GM21367 (cell line): ENCODE data around the gene SAFB.

ENCODE experiments used
- ATAC-seq: cut with Tn5 transposase; IDR thresholded peaks from one replicate; pipeline ENCODE4 v1.9.1; 2021; ENCODE audit not compliant: unreplicated experiment

SAFB gene

DNA sequence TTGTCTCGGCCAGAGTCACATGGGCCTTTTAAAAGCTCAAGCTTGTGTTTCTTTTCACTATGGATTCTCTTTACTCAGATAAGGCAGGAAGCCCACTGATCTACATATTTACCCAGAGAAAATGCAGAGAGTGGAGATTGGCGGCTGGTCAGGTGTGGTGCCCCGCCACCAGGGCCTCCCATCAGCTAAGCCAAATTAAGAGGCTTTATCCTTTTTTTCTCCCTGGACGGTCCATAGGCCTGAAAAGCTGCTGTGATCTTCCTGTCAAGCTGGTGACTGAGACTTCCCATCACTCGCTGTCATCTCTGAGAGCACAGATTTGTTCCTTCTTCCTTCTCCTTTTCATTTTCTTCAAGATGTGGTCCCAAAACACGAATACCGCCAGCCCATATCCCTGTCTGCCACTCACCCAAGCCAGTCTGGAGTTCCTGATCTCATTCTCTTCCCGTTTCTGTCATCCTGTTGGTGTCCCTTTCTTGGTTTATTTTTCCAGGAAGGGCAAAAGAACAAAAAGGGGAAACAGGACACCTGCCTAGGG lies 1.9 kb downstream of the SAFB start:
- ATAC-seq = no peak

DNA sequence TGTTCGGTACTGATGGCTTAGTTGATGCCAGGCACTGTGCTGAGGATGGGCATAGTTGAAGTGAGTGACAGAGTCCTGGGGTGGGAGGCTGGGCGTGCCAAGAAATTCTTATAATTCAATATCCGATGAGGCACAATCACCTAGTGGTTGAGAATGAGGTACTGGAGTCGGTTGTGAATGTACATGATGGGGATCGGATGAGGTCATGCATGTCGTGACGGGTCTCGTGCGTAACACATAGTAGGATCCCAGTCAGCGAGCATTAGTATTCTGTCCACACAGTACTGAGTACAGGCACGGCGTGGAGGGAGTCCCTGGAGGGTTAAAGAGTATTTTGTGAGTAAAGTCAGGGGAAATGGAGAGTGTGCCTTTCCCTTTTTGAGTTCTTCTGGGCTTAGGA lies 2.8 kb downstream of the SAFB start:
- no peak for ATAC-seq

DNA sequence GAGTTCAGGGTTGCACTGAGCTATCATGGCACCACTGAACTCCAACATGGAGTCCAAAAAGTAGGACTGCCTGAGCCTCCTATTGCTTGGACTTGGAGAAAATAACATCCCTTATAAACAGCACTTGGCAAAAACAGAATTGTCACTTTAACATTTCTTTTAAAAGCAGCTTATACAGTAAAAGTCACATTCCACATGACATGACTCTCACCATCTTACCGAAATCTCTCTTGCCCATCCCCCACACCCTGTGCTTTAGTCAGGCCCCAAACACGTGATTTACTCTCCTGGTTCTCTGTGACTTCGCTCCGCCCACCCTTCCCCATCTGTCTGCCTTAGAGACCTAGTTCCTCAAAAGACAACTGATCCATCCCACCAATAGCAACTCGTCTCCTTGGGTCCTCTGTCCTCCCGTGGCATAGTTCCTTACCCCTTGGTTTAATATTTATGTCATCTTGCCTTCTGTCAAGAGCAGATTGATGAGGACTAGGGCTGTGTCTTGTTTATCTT lies 4.6 kb downstream of the SAFB start:
- no peak for ATAC-seq

DNA sequence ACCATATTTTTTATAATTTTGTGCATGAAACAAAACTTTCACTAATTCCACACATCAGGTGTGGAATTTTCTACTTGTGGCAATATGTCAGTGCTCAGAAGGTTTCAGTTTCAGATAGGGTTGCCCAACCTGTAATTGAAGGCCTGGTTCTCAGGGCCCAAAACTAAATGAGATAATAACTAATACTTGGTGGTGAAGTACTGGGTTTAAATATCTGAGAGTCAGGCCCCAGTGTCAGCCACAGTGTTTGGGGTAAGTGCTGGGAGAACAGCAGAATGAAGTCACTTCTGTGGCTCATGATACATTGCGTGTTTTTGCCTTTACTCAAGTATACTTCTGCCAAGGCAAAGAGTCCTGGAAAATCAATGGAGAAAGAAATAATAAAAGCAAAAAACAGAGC lies 5.6 kb downstream of the SAFB start:
- ATAC-seq = no peak

DNA sequence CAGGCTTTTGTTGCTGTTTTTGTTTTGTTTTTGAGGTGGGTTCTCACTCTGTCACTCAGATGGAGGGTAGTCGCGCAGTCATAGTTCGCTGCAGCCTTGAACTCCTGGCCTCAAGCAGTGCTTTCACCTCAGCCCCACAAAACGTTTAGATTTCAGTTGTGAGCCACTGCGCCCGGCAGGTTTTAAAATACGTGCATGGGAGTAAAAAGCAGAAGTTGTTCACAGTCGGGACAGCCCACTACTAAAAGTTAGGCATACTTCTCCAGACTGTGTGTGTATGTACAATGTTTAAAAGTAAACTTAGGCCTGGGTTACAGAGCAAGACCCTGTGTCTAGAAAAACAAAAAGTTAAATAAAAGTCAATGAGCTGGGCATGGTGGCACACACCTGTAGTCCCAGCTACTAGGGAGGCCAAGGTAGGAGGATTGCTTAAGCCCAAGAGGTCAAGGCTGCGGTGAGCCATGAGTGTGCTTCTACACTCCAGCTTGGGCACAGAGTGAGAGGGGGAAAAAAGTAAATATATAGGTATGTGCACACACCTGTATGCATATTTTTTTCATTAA lies 6.1 kb downstream of the SAFB start:
- ATAC-seq = no peak

DNA sequence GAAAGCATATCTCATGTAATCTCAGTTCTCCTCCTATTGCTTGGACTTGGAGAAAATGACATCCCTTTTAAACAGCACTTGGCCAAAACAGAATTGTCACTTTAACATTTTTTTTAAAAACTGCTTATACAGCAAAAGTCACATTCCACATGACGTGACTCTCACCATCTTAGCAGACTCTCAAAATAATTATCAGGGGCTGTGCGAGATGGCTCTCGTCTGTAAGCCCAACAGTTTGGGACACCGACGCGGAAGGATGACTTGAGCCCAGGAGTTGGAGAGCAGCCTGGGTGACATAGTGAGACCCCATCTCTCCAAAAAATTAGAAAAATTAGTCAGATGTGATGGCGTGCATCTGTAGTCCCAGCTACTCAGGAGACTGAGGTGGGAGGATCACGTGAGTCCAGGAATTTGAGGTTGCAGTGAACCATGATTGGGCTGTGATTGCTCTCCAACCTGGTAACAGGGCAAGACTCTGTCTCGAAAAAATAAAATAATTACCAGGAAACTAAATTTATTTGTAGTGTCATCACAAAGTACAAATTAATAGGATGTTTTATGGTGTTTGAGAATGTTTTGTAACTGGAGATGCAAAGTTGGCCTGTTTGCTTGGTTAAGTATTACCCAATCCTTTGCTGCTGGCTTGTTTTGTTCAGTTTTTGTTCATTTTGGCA lies 8.8 kb downstream of the SAFB start:
- ATAC-seq = no peak

DNA sequence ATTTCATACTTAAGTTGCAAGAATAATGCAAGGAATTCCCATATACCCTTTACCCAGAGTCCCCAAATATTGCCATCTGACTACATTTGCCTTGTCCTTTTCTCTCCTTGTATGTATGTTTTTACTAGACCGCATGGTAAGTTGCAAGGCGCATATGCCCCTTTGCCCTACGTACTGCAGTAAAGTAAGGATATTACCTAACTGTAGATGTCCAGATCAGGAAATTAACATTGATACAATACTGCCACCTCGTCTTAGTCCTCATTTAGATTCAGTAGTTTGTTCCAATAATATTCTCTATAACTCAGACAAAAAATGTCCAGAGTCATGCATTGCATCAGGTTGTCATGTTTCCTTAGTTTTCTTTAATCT lies 9.3 kb downstream of the SAFB start:
- ATAC-seq = no peak

DNA sequence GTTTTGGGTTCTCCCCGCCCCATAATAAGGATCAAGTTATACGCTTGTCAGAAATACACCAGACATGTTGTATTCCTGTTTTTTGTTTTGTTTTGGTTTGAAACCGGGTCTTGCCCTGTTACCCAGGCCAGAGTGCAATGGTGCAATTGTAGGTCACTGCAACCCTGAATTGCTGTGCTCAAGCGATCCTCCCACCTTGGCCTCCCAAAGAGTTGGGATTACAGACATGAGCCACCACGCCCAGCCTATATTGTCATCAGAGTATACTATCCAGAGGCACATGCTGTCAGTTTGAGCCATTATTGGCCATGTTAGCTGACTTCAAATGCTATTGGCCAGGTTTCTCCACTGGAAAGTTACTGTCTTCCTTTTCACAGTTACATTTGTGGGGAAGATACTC lies 9.8 kb downstream of the SAFB start:
- ATAC-seq = no peak

DNA sequence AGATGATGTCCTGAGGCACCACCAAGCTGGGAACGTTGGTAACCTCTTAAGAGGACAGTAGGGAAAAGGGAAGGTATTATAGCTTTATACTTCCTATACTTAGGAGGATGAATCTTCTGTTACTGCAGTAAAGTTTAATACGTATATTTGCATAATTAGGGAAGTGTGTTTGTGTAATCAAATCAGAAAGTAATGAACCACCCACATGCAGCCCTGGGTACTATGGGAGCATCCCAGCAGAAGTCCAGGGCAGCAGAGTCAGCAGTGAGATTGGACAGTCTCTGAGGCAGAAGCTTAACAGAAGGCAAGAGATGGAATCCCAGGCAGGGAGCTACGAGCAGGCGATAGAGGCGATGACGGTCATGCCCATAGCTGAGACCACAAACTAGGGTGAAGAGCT lies 12.5 kb downstream of the SAFB start:
- no peak for ATAC-seq

DNA sequence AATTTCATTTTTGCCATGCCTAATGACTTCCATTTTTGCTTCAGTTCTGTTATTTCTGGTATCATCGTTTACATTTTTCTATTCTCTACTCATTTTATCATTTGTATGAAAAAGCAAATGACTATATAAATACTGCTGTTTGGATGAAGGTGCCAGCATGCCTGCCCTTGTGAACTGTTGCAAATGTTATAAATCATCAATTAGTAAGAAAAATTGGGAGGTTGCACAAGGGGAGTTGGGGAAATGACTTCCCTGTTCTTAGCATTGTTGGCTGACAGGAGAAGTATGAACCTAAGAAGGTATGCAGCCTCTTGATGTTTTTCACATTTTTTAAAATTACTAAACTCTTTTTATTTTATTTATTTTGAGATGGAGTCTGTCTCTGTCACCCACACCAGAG lies 15.1 kb downstream of the SAFB start:
- no peak for ATAC-seq

DNA sequence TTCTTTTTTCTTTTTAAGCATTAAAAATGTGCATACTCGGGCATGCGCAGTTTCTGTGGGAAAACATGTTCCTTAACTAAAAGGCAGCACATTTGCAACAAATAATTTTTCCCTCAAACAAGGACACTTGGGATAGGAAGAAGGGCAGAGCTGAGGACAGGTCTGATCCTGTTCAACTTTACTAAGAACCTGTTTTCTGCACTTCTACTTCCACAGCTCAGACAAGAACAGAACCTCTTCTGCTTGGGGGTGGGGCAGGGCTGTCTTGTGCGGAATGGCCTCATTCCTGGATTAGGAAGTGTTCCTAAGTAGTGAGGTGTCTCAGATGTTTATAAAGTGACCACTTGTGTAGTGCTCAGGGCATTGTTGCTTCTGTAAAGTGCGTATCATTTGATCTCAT lies 18.3 kb downstream of the SAFB start:
- ATAC-seq = no peak

DNA sequence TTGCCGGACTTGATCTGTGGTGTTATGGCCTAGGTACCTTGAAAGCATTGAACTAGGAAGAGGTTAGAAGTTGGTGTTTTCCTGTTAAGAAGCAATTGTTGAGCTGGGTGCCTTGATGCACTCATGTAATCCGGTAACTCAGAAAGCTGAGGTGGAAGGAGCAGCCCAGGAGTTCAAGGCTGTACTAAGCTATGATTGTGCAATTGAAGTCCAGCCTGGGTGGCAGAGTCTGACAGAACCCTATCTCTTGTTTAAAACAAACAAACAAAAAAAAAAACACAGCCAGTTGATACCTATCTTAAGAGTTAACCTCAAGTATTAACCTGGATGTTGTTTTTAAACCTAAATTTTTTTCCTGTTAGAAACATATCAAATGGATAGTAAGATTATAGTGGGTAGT lies 19.3 kb downstream of the SAFB start:
- ATAC-seq = no peak

DNA sequence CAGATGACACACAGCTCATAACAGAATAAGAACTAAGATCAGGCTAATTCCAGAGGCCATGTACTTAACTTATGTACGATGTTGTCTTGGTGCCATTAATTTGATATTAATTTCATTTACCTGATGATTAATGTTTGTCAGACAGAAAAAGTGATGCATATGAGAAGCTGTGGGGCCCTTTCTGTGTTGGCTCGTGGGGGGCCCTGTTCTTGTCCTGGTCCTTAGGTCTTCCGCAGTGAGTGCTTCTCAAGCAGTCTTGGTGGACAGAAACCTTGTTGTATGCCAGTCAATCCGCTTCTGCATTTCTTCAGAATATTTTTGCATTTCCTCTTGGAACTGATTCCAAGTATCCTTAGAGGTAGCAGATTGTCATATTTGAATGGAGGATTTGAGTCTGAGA lies 20.2 kb downstream of the SAFB start:
- ATAC-seq = no peak

DNA sequence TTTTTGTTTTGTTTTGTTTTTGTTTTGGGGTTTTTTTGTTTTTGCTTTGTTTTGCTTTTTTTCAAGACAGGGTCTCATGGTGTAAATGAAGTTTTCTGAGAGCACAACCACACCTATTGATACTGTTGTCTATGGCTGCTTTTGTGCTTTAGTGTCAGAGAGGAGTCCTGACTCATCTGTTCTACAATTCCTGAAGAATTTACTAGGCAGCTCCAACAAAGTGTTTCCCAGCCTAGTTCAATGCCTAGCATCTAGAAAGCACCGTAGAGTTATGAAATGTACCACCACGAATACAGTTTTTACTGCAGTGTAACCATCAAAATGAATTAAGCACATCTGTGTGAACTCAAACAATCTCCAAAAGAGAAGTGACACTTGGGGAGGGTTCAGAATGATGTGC lies 21.2 kb downstream of the SAFB start:
- no peak for ATAC-seq

DNA sequence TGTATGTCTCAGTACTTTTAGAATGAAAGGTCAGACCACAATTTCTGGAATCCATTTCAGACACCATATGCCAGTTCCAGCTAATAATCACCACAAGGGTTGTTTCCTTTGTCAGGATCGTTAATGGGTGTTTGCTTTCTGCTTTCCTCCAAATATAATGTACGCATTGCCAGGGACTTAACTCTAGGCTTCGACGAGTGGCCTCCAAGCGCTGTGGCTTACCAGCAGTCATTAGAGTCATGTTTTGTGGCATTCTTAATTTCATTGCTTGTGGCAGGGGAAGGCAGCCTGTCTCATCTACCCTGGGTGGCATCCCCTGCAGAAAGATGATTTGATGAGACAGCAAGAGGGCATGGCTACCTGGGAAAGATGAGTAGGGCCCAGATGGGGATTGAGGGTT lies 22.5 kb downstream of the SAFB start:
- no peak for ATAC-seq

DNA sequence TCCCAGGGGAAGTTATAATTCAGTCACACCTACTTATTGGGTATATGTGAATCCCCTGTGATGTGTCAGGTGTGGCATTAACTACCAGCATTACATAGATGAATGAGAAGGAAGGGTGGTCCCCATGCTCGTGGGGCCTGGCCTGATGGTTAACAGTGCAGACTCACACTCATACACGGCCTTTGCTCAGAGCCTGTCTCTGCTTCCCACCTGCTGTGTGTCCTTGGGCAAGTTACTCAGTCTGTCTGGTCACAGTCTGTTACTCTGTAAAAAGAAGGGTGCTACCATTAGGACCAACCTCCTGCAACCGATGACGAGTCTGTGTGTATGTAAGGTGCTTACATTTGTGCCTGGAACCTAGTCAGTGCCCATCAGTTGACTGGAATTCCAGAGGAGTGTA lies 23.8 kb downstream of the SAFB start:
- no peak for ATAC-seq

DNA sequence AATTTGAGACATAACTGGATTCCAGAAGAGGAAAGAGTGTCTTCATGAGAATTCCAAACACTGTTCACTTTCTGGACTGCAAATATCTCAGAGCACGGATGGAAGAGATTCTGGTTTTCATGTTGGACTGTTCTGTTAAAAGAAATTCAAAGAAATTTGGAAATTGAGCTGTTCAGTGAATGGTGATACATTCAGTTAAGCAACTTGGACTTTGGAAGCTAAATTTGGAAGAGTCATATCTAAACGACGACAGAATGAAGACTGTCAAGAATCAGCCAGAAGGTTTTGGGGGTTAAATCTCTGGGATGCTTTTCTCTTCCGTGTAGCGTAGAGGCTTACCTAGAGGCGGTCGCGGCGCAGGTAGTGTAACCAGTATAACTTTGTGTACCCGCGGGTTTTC lies 25.6 kb downstream of the SAFB start:
- no peak for ATAC-seq

DNA sequence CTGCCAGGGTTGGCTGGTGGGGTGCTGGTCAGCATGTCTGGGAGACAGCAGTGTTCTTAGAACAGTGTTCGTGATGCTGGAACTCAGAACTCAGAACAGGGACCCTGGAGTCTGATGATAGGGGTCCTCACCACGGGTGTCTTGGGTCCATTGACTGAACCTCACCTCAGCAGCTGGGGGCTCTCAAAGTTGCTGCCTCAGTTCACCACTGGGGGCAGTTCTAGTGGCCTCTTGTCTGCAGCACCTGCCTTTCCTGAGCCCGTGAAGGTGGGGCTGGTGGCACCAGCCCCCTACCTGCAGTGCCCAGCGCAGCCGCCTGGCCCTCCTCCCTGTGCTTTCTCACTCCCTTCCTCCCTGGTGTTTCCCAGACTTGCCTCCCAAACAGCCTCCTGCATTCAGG lies 28.5 kb downstream of the SAFB start:
- no peak for ATAC-seq

DNA sequence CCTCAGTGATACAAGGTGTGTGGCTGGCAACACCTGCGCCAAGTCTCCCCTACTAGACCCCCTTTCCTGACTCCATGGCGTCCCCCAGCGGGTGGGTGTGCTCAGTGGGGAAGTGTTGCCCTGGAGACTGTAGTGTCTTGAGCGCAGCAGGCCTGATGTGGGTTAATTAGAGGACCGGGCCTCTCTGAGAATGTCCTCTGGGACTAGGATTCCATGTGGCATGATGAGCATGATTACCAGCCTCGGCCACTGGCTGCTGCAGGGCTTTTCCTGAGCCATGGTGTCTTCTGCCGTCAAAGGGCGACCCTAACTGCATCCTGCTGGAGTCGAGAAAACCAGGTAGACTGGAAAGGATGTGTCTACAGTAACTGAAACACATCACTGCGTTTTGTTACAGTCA lies 29.4 kb downstream of the SAFB start:
- ATAC-seq = no peak

DNA sequence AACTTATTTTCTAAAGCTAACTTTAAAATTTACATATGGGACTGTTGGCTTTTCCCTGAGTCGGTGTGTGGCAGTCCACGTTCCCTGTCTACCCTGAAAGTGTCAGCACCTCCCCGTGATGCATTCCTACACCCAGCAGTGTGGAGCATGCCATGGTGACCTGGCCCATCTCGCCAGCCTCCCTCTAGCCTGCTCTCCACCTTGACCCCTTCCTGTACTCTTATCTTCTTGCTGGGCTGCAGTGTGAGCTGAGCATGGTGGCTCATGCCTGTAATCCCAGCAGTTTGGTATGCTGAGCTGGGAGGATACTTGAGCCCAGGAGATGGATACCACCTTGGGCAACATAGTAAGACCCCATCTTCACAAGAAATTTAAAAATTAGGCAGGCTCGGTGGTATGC lies 32.0 kb downstream of the SAFB start:
- no peak for ATAC-seq

DNA sequence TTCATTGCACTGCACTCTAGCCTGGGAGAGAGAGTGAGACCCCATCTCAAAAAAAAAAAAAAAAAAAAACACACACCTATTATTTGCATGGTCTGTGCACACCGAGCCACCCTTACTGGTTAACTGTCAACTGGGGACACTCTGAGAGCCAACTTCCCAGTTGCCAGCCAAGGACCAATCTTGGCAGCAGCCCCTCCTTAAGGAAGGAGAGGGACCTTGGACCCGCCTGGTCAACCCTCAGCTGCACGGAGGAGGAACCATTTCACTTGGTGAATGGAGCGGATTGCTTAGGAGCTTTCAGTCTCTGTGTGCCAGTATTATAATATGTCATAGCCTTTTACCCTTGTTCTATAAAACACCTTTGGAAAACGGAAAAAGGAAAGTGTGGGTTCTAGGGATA lies 32.5 kb downstream of the SAFB start:
- no peak for ATAC-seq

DNA sequence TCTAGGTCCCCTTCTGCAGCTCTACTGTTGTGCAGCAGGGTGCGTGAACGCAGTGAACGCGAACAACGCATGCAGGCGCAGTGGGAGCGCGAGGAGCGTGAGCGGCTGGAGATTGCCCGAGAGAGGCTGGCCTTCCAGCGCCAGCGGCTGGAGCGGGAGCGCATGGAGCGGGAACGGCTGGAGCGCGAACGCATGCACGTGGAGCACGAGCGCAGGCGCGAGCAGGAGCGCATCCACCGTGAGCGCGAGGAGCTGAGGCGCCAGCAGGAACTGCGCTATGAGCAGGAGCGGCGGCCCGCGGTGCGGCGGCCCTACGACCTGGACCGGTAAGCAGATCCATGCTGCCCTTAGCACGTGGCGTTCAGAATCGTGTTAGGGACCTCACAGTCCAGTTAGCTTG lies 38.6 kb downstream of the SAFB start:
- ATAC-seq = no peak

DNA sequence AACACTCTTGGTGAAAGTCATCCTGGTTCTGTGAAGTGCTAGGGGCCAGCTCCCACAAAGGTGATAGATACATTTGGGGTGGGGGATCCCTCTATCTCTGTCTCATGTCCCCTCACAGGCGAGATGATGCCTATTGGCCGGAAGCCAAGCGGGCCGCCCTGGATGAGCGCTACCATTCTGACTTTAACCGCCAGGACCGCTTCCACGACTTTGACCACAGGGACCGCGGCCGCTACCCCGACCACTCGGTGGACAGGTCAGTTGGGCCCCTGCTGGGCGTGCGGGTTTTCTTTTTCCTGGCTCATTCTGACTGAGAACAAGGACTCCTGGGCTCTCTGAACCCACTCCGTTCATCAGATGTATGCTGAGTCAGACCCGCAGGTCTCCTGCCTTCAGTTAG lies 41.0 kb downstream of the SAFB start:
- no peak for ATAC-seq
